ENCODE measurements around the gene ADD2. TPM values are rescaled to one million over a fixed set of nuclear protein-coding genes. Genes with fewer than 3 reads are reported as not detected.

Gene ADD2
- total RNA-seq, 4 donors from 2014 or later, result 0.40 to 1.9 (median 1.1) TPM

GRCh38 chr2:70796262-70796661 is 28.3 kb upstream of the ADD2 start:
- no peak overlapping the region for H3K27ac ChIP-seq
- in situ Hi-C loops (cut with MboI; ENCODE audit: low pct_ligation_motif_present in 1 of 4, low pct_unique_long_range_greater_than_20kb in 1 of 4, low sequenced_read_pairs in 3 of 4), result no loop called here
- intact Hi-C loops (cut with DNase I; ENCODE audit: low total_unique reads), result loop anchor here (5.0 kb wide), 1 partner anchor 651 kb away; no protein-coding TSS in a partner anchor
- TF ChIP-seq POLR2A (IDR thresholded peaks at IDR 0.05) (no peak), CTCF (IDR thresholded peaks at IDR 0.05) (no peak), EP300 (IDR thresholded peaks at IDR 0.05; ENCODE audit: low read depth) (no peak), POLR2AphosphoS5 (IDR thresholded peaks at IDR 0.05) (no peak)
- H3K36me3 ChIP-seq, result no peaks in the 10 kb centered on the region
- no peak for DNase-seq
- peaks cover 26% of the 10 kb centered on the region for H3K27me3 ChIP-seq
- 71 to 78% methylated on average over 1 of the region's 1 CpG for WGBS, 2 donors (ENCODE audit: low coverage in 1 of 2)
- no peak overlapping the region for H3K4me3 ChIP-seq
- no peaks in the 10 kb centered on the region for H3K4me1 ChIP-seq
- no peaks in the 10 kb centered on the region for H3K9me3 ChIP-seq

- Histone ChIP-seq H3K9me3 (no peaks in the 10 kb centered on the region), H3K27me3 (peaks cover 35% of the 10 kb centered on the region), H3K4me3 (no peak overlapping the region), H3K36me3 (no peaks in the 10 kb centered on the region), H3K27ac (no peak overlapping the region), H3K4me1 (peaks cover 0 to 3% (median 2%) of the 10 kb centered on the region in 4 donors)
- no peak for DNase-seq
- intact Hi-C loops (cut with DNase I; ENCODE audit: low total_unique reads) (loop anchor here (5.0 kb wide), 1 partner anchor 652 kb away; no protein-coding TSS in a partner anchor), in situ Hi-C loops (cut with MboI; ENCODE audit: low pct_ligation_motif_present in 1 of 4, low pct_unique_long_range_greater_than_20kb in 1 of 4, low sequenced_read_pairs in 3 of 4) (no loop called here)
- 63 to 78% methylated on average over 3 to 4 of the region's 4 CpGs for WGBS, 2 donors (ENCODE audit: low coverage in 1 of 2)
- TF ChIP-seq EP300 (IDR thresholded peaks at IDR 0.05; ENCODE audit: low read depth) (no peak), POLR2AphosphoS5 (IDR thresholded peaks at IDR 0.05) (no peak), POLR2A (IDR thresholded peaks at IDR 0.05) (no peak), CTCF (IDR thresholded peaks at IDR 0.05) (no peak)
Observed at GRCh38 chr2:70795164-70795995, 27.4 kb upstream of the ADD2 start.

DNA sequence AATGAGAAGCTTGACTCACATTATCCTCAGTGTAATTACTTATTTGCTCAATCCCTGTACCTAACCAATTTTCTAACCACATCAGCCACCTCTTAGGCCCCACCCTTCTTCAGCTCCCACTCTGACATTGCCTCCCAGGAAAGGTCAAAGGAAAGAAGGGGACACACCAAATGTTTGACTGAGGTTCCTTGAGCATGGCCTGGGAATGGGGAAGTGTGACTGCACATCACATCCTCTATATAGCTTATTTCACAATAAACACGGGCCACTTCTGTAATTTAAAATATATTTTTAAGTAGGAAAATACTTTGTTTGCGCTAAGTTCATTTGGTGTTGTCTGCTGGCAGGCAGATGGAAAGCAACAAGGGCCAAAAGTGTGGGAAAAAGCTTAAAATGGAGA is 25.4 kb upstream of the ADD2 start:
- Histone ChIP-seq H3K27me3 (peaks cover 51% of the 10 kb centered on the region), H3K9me3 (no peaks in the 10 kb centered on the region), H3K36me3 (no peaks in the 10 kb centered on the region), H3K4me1 (peaks cover 4 to 14% (median 13%) of the 10 kb centered on the region in 4 donors), H3K27ac (no peak overlapping the region), H3K4me3 (no peak overlapping the region)
- no peak for TF ChIP-seq POLR2AphosphoS5 (IDR thresholded peaks at IDR 0.05)
- no peak for TF ChIP-seq POLR2A (IDR thresholded peaks at IDR 0.05)
- TF ChIP-seq CTCF (IDR thresholded peaks at IDR 0.05), result no peak
- no peak for TF ChIP-seq EP300 (IDR thresholded peaks at IDR 0.05; ENCODE audit: low read depth)
- intact Hi-C loops (cut with DNase I; ENCODE audit: low total_unique reads), result no loop called here
- in situ Hi-C loops (cut with MboI; ENCODE audit: low pct_ligation_motif_present in 1 of 4, low pct_unique_long_range_greater_than_20kb in 1 of 4, low sequenced_read_pairs in 3 of 4), result no loop called here
- DNase-seq, result no peak
- 75 to 83% methylated on average over 1 to 2 of the region's 2 CpGs for WGBS, 2 donors (ENCODE audit: low coverage in 1 of 2)

DNA sequence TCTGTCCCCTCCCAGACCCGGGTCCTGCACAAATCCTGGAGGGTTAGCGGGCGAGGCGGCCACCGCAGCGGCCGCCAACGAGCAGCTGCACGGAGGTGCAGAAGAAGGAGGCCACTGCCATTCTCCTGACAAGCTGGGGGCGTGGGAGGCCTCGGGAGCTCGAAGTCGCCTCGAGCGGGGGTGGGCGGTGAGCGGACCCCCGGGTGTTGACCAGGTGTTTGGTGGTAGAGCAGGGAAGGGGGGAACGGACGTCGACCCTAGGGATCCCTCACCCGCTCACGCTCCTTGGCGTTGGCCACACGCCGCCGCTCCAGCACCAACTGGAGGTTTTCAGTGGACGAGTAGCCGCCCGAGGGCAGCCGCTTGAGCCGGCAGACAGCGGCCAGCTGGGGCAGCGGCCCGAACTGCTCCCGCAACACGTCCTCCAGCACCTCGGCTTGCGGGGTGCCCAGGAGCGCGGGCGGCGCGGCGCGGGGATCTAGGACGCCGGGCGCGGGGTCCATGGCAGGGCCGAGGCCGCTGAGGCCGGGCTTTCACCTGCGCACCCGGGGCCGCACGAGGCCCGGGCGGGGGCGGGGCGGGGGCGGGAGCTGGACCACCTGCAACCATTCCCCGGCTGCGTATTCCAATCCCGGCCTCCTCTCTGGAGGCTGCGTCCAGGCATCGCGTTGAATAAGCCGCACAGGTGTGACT is 22.3 kb upstream of the ADD2 start, which contains the start of gene FIGLA:
Gene FIGLA, minus strand, starts transcription at position 508 of the 693 bp plus-strand sequence. Its CDS starts 5 bp downstream, at position 503.
- TF ChIP-seq CTCF (IDR thresholded peaks at IDR 0.05) (no peak), POLR2A (IDR thresholded peaks at IDR 0.05) (no peak), POLR2AphosphoS5 (IDR thresholded peaks at IDR 0.05) (no peak)
- H3K36me3 ChIP-seq, result no peaks in the 10 kb centered on the region
- peaks cover 78% of the 10 kb centered on the region for H3K27me3 ChIP-seq
- no peak within 1 kb of the TSS for H3K27ac ChIP-seq
- in situ Hi-C loops (cut with MboI; ENCODE audit: low pct_ligation_motif_present in 1 of 4, low pct_unique_long_range_greater_than_20kb in 1 of 4, low sequenced_read_pairs in 3 of 4) (no loop called here), intact Hi-C loops (cut with DNase I; ENCODE audit: low total_unique reads) (no loop called here)
- H3K4me1 ChIP-seq, result peaks cover 4 to 14% (median 13%) of the 10 kb centered on the region in 4 donors
- DNase-seq, result no peak
- 15% methylated on average over 46 of the region's 69 CpGs; no CpG with 5 or more reads in 1 of the 2 donors for WGBS, 2 donors (ENCODE audit: low coverage in 1 of 2)
- no peaks in the 10 kb centered on the region for H3K9me3 ChIP-seq
- H3K4me3 ChIP-seq, result peak within 1 kb of the TSS in 2 of 4 donors; percentile 4 to 44

All from transverse colon (tissue), 4 donors.